Jurkat, Clone E6-1 (cell line): ENCODE data around the gene MEAF6.

Source experiments
- DNase-seq: peaks from one replicate; pipeline ENCODE4 v3.0.0-alpha.2; 2011; ENCODE audit warnings: low read depth, low spot score
- H3K4me3 ChIP-seq: 2 replicates; pipeline ENCODE4 v1.5.1; 2011; ENCODE audit warnings: mild to moderate bottlenecking, low read length, control low read depth, moderate library complexity

MEAF6 gene

GRCh38 chr1:37487619-37487984, 27.0 kb downstream of the MEAF6 start:
- no peak for DNase-seq

DNA sequence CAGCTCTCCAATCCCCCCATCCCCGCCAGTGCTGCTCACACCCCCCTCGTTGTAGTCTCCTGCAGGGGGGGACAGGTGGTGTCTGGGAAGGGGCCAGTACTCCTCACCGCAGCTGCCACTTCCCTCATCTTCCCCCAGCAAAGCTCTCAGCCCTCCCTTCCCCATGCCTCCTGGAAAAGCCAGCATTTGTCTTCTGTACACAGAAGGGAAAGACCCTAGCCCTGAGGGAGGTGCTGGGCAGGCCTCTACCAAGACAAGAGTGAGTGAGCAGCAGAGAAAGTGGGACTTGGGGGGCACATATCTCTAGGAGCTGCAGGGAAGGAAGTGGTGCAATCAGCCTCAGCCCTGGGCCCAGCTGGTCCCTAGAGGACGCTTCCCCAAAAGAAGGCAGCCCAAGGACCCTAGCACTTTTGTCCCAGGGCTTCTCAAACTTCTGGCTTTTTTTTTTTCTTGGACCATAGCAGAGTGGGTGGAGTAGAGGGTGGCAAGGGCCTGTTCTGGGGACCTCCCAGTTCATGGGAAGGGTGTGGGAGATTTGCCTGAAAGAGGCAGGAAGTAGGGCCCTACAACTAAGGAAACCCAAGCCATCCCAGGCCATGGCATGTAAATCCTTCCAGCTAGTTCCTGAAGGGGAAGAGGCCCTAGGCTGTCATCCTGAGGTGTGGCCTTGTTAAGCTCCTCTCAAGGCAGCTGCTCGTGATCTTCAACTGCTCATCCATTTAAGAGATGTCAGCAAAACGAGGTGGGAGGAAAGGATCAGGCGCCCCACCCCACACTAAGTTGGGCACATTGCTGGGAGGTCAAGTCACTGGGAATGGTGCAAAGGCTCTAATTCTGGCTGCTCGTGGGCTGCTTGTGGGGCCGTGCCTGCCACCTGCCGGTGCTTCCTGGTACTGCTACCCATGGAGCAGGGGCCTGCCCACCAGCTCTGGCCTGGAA, 27.6 kb downstream of the MEAF6 start:
- no peak overlapping the region for H3K4me3 ChIP-seq
- peak; percentile 39 for DNase-seq

More at GRCh38 chr1:37487619-37487984, 27.0 kb downstream of the MEAF6 start:
- H3K4me3 ChIP-seq, result no peak overlapping the region

GRCh38 chr1:37485902-37486679, 28.5 kb downstream of the MEAF6 start:
- no peak for DNase-seq
- H3K4me3 ChIP-seq, result no peak overlapping the region

DNA sequence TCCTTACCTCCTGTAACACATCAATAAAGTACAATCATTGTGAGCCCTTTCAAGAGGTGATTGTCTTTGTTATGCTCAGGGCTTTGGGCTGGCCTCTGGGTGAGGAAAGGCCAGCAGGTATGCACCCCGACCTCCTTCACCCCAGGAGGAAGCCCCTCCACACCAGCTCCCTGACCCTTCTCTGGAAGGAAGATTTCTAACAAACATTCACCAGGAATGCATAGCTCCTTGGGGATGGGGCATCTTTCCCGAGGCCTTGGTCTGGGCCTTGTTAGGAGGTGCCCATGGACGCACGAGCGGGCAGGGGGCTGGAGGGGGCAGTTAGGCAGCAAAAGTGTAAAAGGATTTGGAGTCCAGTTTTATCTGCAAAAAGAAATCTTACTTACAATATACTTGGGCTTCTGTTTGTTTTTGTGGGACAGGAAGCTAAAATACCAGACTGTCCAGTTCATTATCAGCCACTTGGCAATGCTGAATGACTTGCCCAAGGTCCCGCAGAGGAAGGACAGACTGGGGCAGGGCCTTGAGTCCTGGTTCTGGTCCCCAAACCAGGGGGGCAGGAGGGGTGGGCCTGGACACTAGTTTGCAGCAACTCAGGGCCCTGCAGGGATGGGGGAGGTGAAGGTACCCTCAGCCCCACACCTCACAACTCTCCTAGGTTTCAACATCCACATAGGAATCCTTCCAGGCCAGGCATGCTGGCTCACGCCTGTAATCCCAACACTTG, 30.1 kb downstream of the MEAF6 start:
- no peak overlapping the region for H3K4me3 ChIP-seq
- DNase-seq, result no peak

DNA sequence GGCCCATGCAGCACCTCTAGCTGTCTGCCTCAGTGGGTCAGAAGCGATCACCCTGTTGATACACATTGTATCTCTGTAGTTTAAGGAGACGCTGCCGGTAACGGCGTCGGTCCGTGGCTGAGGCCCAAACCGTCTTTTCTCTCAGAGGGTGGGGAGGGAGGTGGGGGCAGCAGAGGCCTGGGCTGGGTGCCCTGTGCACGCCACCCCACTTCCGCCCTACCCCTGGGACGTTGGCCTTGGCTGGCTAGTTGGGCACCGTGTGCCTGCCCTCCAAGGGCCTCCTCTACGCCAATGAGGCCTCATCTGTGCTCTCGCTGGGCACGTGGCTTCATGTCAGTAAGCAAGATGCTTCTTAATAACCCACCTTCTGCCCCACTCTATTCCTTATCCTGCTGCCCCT, 30.8 kb downstream of the MEAF6 start:
- H3K4me3 ChIP-seq, result no peak overlapping the region
- DNase-seq, result no peak

DNA sequence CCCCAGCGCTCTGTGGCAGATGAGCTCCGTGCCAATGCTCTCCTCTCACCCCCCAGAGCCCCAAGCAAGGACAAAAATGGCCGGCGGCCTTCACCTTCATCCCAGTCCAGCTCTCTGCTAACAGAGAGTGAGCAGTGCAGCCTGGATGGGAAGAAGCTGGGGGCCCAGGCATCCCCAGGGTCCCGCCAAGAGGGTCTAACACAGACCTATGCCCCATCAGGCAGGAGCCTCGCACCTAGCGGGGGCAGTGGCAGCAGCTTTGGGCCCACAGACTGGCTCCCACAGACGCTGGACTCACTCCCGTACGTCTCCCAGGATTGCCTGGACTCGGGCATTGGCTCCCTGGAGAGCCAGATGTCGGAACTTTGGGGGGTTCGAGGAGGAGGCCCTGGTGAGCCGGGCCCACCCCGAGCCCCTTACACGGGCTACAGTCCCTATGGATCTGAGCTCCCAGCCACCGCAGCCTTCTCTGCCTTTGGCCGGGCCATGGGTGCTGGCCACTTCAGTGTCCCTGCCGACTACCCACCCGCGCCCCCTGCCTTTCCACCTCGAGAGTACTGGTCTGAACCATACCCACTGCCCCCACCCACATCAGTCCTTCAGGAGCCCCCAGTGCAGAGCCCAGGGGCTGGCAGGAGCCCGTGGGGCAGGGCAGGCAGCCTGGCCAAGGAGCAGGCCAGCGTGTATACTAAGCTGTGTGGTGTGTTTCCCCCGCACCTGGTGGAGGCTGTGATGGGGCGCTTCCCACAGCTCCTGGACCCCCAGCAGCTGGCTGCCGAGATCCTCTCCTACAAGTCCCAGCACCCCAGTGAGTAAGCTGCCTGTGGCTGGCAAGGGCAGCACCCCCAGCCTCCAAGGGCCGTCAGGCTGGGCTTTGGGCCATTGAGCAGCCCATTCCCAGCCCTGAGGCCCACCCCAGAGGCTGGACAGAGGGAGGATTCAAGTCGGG, 31.5 kb downstream of the MEAF6 start:
- no peak overlapping the region for H3K4me3 ChIP-seq
- DNase-seq, result no peak

GRCh38 chr1:37482004-37482785, 32.4 kb downstream of the MEAF6 start:
- no peak for DNase-seq

GRCh38 chr1:37481289-37482003, 33.1 kb downstream of the MEAF6 start:
- DNase-seq, result no peak
- H3K4me3 ChIP-seq, result no peak overlapping the region

More at GRCh38 chr1:37482004-37482785, 32.4 kb downstream of the MEAF6 start:
- no peak overlapping the region for H3K4me3 ChIP-seq

DNA sequence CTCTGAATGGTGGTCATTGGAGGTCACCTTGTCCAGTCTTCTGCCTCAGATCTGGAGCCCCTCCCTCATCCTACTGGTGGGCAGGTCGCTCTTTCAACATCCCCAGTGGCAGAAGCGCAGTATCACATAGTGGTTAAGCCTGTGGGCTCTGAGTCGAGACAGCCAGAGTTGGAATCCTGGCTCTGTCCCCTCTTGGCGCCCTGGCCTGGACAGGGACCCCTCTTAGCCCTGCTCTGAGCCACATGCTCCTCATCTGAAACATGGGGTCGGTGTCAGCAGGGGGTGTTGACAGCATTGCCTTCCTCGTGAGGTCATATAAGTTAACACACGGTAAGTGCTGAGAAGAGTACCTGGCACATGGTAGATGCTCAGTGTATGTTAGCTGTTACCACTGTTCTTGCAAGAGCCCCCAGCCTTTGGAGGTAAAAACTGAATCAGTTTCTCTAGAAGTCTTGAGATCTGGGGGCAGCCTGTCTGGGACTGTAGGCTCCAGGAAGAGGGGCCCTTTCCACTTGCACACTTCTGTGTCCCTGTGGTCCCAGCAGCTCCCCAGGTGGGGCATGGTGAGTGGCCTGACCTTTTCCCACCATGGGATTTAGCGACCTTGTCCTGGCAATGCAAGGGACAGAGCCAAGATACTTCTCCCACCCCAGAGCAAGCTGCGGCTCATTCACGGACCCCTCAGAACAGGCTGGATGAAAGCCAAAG, 33.8 kb downstream of the MEAF6 start:
- DNase-seq, result no peak
- H3K4me3 ChIP-seq, result no peak overlapping the region

DNA sequence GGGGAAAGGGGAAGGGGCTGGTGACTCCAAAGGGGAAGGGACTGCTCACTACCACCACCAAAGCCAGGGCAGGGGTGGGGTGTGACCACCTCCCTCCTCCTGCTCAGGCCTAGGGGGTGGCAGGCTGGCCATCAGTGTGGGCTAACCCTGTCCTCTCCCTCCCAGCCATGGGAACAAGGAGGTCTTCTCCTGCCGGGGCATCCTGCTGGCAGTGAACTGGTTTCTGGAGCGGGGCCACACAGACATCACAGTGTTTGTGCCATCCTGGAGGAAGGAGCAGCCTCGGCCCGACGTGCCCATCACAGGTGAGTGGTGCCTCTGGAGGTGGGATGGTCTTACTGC, 34.5 kb downstream of the MEAF6 start:
- no peak for DNase-seq
- no peak overlapping the region for H3K4me3 ChIP-seq

DNA sequence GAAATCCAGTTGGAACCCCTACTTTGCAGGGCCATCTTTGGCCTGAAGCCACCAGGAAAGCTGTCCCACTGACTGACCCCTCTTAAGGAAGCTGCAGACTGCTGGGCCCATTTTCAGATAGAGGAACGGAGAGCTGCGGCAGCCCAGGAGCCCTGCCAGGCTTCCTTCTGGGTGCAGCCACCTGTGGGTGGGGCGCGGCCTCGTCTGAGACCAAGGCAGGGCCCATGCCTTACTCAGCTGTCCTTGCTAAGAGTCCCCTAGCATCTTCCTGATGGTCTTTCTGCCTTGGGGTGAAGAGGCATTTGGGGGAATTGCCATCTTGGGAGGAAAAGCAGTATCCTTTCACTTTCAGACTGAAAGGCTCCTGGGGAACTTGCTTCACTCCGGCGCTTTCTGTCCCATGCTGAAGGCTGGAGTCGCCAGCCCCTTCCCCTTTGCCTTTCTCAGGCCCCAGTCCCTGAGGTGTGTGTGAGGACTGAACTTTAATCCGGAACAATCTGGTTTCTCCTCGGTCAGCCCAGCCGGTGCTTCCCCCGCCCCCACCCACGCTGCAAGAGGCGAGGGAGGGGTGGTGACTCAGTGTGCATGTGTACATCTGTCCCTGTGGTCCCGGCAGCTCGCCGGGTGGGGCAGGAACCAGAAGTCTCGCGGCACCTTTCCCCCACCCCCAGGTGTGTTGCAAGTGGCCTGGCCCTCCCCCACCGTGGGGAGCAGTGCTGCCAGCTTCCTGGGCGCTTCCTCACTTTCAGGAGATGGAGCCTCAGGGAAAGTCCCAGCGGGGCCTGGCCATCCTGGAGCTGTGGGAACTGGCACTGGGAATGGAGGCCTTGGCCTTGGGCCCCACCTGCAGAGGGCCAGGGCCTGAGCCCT, 35.1 kb downstream of the MEAF6 start:
- peak; percentile 62 for DNase-seq
- H3K4me3 ChIP-seq, result peak overlapping the region; percentile 32

GRCh38 chr1:37478890-37479254, 35.7 kb downstream of the MEAF6 start:
- H3K4me3 ChIP-seq, result peak overlapping the region; percentile 32
- peak; percentile 37 for DNase-seq

DNA sequence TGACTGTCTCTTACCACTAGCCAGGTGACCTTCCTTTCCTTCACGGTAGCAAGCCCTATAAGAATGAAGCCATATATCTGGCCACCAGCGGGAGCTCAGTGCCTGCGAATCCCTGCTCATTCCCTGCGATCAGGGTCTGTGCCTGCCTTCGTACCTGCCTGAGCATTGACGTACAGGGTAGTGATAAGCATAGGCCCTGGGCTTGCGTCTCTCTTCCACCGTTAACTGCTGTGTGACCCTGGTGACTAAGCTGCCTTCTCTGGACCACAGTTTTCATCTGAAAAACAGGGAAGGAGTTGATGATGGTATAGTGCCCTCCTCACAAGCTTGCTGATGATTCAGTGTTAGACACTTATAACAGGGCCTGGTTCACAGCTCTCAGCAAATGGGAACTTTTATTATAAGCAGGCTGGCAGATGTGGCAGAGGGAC, 36.1 kb downstream of the MEAF6 start:
- DNase-seq, result no peak
- H3K4me3 ChIP-seq, result no peak overlapping the region

GRCh38 chr1:37477946-37478345, 36.6 kb downstream of the MEAF6 start:
- no peak for DNase-seq
- no peak overlapping the region for H3K4me3 ChIP-seq

GRCh38 chr1:37477198-37477931, 37.2 kb downstream of the MEAF6 start:
- peak; percentile 35 for DNase-seq
- peak overlapping the region; percentile 11 for H3K4me3 ChIP-seq
